Frontal cortex (tissue), 4 donors: ENCODE results near the gene LECT2. TPM values are rescaled to one million over a fixed set of nuclear protein-coding genes. Genes with fewer than 3 reads are reported as not detected.

Experiments used
- DNase-seq, 2 donors: peaks; one replicate each; pipeline ENCODE4 v3.0.0; 2012; ENCODE audit warnings: low spot score in 2 of 2
- FAIRE-seq: peaks from 2 replicates; lab custom pipeline; 2012; peaks lifted over from hg19 to GRCh38; lab: Jason Lieb, UNC
- total RNA-seq: library from RNA; depleted of rRNA; stranded (reverse); fragments of >200 nt; gene quantifications from one replicate; pipeline ENCODE4 v1.2.3, GENCODE V29; 2014
- donor health status: control.
- donor health status: control.
- donor health status: control.

LECT2 gene
- total RNA-seq, 1 donor from 2014 or later, result not detected

DNA sequence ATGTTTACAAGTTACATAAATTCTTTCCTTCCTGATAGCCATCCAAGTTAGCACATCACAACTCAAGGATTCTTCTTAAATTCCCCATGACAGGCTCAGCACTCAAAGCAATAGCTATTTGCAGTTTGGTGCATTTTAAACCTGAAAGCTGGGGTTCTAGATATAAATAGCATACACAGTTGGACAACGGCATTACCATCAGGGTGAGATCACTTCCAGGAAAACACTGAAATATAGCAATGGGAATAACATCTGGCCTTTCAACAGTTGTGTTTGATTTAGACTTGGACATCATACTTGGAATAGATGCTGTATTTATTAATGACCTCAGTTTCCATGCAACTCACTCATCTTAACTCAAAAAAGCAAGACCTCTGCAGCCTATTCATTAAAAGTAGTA is 24.7 kb upstream of the LECT2 start:
- DNase-seq (no peak), FAIRE-seq (no peak)

DNA sequence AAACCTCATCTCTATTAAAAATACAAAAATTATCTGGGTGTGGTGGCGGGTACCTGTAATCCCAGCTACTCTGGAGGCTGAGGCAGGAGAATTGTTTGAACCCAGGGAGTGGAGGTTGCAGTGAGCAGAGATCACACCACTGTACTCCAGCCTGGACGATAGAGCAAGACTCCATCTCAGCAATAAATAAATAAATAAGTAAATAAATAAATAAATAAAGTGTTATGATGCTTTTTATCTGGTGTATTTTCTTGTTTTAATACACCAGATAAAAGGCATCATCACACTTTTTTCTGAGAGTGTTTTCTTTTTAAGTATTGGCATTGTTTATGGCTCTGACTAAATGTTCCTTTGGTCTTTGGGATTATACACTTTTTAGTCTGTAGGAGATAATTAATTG is 24.2 kb upstream of the LECT2 start:
- DNase-seq, result no peak
- FAIRE-seq, result no peak

DNA sequence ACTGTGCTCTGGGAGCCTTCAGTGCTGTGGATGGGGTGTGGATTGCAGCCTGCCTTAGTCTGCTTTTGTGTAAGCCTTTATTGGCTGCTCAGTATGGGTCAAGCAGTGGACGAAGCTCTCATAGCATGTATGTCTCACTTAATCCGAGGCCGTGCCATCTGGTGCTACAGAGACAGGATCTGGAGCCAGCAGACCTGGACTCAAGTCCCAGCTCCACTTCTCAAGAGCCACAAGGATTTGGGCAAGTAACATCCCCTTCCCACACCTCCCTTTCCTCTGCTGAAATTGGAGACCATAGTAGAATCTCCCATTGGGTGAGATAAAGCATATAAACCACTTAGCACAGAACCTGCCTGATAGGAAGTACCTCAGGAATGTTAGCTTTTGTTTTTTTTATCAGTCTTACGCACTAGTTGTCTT is 23.4 kb upstream of the LECT2 start:
- DNase-seq (no peak), FAIRE-seq (no peak)

DNA sequence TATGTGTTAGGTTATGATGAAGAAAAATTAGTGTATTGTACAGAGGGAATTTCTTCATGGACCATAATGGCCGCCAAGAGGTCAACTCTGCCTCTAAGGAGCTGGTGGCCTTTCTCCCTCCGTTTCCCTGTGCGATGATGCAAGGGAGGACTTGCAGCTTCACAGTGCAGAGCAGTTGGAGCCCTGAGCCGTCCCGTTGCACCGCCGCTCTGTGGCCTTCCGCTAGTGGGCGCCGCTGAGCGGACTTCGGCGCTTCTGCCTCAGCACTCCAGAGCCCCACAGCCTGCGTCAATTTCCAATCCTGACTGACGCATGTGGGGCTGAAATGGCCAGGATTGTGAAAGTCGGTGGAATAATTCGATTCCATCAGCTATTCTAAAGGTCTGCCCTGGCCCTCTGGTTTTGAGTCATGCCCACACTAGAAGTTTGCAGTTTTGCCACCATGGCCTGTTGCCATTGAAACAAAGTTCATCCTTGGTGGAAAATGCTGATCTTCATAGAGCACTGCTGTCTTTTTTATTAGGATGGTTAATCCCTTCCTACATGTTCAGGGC is 22.7 kb upstream of the LECT2 start:
- FAIRE-seq, result no peak
- no peak for DNase-seq

DNA sequence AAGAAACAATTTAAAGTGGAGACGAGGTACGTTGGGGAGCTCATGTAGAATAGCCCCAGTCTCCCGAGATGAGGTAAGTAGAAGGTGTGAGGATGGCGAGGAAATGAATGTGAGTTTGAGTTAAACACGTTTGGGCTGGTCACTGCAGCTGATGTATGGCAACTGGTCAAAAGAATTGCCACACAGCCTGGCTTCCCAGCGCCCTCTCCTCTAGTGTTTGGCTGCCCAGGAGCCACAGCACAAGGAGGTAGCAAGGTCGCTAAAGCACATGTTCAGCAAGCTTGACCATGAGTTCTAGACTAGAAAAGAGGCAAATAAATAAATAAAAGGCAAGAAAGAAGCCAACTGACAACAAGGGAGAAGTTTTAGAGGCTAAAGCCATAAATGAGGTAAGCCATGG is 21.4 kb upstream of the LECT2 start:
- DNase-seq (no peak), FAIRE-seq (no peak)

DNA sequence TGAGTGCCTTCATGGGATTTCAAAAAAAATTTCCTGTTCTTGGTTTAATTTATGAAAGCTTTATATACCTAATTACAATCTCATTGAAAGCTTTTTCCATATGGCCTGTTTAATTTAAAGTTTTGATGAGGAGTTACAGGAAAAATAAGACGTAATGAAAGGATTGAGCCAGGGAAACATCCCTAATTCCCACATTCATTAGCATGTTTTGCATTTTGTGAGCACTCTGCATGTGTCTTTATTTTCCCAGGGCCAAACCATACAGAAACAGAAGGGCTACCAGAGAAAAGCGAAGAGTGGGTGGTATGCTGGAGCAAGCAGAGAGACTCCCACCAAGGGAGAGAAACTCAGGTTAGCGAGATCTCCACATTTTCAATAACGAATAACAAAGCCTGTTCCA is 20.3 kb upstream of the LECT2 start:
- no peak for FAIRE-seq
- no peak for DNase-seq

DNA sequence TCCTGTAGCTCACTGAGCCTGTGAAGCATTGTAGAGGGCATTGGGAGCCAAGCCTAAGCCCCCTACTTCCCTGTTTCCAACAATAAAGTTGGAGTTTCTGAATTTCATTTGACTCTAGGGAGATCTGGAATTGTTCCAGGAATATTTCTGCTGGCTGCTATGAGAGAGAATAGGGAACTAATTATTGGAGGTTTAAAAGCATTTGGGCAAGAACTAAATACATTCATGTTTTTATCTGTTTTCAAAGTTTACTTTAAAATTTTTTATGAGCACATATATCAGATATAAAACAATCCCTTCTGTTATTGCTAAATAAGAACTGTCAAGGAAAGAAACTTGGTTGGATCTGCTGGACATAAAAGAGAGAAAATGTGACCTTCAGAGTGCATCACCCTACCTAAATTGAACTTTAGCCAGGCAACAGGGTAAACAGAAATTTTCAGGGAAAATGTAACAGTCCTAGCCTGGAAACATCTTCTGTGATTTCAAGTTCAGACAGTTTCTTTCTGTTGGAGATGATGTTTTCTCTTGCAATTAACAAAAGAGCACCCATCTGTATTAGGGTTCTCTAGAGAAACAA is 19.3 kb upstream of the LECT2 start:
- DNase-seq, result no peak
- no peak for FAIRE-seq

DNA sequence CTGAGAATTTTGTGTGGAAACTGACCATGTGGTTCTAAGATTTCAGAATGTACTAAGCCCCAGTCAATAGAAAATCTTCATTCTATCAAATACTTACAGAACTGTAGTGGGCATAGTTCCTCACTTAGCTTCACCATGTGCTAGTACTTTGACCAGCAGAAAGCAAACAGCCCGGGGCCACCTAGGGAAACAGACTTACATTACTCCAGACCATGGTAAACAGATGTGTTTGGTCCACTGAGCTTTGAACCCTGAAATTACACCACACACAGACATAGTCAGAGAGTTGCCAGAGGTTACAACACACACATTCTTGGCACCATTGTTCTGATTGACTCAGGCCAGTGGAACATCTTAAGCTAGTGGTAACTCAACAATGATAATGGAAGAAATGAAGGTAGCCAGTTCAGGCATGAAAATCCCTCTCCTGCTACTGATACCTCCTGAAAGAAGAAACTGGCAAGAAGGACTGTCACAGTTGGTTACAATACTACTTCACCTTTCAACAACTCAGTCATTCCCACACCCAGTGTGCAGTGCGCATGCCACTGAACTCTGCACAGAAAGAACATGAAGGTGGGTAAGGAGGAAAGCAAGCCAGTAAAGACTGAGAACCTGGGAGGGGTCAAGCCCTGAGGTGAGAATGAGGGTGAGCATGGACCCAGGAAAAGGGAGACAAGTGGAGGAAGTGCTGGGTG is 18.7 kb upstream of the LECT2 start:
- FAIRE-seq (no peak), DNase-seq (no peak)

DNA sequence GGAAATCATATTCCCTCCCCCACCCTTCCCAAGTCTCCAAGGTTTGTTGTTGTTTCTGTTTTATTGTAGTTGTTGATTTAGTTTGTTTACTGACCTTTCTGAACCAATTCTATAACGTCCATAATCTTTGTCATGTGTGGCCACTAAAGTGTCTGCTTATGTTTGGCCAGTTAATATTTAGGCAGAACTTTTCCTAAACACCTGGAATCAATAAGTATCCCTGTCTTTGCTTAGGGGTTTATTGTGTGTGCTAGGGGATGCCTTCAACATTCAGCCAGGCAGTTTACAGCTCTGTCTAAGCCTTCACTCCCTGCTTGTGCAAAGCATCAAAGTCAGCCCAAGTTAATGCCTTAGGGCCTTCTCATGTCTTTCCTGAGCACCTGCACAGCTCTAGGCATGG is 16.9 kb upstream of the LECT2 start:
- no peak for FAIRE-seq
- DNase-seq, result no peak

DNA sequence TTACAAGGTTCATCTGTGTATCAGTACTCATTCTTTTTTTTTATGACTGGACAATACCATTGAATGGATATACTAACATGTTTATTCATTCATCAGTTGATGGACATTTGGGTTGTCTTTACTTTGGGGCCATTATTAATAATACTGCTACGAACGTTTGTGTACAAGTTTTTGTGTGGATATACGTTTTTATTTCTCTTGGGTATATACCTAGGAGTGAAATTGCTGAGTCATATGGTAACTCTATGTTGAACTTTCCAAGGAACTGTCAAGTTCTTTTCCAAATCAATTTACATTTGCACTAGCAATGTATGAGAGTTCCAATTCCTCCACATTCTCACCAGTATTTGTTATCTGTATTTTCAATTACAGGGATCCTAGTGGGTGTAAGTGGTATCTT is 12.0 kb upstream of the LECT2 start:
- DNase-seq (no peak), FAIRE-seq (no peak)

DNA sequence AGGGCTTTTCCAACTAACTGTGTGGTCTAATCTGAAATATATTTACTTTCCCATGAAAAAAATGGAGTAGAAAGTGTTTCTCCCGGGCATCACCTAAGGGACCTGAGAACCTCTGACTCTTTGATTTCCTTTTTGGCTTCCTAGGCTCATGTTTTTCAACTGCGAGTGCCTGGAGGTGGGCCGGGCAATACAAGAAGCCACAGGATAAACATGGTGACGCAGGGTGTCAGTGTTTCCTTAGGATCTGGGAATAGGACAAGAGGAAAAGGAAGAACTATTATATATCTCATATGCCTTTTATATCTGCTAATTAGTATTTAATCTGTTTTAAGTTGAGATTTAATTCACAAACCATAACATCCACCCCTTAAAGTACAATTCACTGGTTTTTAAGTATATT is 11.4 kb upstream of the LECT2 start:
- DNase-seq, result no peak

DNA sequence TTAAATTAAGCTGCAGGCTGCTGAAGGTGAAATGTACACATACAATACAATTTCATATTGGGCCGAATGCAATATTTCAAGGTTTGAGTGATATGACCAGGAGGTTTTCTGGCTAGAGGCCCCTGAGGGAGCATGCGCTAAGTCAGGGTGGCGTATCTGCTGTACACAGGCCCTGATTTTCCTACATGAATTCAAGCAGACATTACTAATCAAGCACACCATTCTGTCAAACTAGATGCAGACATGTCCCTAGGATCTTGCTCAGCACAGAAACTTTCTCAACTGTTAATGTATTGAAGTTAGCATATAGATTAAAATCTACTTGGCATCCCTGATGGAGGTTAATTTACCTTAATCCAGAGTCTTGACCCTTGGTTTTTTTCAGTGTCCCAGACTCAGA is 10.7 kb upstream of the LECT2 start:
- FAIRE-seq (no peak), DNase-seq (no peak)

More for the DNA sequence above, 11.4 kb upstream of the LECT2 start:
- no peak for FAIRE-seq

DNA sequence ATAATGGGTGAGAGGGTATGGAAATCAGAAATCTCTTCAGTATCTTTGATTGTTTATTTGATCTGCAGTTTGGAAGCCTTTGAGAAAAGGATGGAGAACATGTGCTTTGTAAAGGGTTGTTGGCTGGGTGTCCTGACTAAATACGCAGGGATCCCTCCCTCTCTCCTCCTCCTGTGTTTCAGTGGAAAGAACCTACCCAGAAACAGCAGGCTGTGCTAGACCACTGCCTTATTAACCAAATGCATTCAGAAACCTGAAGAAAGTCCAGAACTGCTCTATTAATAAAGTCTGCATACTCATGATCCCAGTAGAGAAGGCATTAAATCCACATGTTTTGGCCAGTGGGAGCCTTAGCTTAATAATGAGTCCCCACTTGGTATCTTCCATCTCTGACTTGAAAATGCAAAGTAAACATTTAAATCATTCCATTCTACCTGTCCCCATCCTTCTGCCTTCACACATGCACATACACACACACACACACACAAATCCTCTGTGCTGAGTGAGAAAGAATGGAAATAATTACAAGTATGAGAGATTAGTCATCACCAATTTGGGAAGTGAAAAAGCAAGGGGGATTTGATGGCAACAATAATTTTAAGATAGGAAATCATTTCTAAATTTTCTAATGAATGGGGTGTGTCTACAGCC is 10.0 kb upstream of the LECT2 start:
- DNase-seq, result no peak
- FAIRE-seq, result no peak

DNA sequence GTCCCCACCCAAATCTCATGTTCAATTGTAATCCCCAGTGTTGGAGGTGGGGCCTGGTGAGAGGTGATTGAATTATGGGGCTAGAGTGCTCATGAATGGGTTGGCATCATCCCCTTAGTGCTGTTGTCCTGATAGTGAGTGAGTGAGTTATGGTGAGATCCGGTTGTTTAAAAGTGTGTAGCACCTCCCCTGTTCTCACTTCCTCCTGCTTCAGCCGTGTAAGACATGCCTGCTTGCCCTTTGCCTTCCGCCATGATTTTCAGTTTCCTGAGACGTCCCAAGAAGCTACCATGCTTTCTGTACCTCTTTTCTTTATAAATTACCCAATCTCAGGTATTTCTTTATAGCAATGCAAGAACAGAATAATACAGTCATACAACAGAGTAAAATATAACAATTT is 742 bp upstream of the LECT2 start:
- DNase-seq, result no peak
- FAIRE-seq, result no peak

DNA sequence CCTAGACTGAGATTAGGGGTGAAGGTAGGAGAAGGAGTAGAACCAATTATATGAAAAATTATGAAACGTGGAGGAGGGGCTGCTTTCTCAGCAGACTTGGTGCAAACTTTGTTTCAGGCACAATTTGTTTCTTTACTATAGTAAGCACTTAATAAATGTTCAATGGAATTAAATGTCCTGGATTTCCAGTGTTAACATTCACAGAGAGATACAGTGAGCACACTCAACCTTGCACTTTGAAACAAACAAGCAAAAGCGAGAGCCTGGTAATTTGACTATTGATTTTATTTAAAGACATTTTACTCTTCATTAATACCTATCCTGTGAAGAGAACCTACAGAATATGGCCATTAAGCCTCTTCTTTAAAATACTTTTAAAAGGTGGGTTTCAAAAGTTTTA is 933 bp downstream of the LECT2 start:
- DNase-seq (no peak), FAIRE-seq (no peak)

DNA sequence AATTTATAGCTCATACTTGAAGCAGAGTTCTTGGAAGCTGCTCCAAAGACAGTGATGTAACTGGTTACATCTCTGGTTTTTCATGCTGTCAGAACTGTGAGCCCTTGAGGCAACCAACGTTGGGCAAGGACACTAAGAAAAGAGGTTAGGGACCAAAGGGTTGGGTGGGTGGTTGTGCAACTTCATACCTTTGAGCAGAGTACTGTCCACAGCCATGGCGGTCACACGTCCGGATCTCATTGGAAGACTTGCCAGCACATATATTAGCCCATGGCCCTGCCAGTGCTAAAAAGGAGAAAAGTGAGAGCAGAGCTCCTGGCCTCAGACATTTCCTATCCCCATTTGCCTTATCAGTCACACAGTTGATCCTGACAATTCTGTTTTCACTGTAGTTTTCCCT is 2.1 kb downstream of the LECT2 start:
- no peak for DNase-seq
- no peak for FAIRE-seq

DNA sequence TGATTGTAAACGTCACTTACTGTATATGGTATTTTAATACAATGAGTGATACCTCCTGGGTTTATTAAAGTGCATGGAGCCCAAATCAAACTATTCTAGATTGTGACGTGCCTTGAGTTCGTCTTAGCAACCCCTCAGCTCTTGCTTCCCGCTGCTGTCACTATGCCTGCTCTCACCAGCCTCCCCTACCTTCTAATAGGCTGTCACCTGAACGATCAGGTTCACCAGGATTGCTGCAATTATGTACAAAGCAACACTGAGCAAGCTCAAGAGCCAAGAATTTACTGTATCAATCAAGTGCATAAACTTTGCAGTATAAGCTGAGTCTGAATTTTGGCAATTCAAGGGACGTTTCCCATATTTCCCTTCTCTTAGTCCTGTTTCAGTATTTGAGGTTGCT is 3.0 kb downstream of the LECT2 start:
- DNase-seq (no peak), FAIRE-seq (no peak)

DNA sequence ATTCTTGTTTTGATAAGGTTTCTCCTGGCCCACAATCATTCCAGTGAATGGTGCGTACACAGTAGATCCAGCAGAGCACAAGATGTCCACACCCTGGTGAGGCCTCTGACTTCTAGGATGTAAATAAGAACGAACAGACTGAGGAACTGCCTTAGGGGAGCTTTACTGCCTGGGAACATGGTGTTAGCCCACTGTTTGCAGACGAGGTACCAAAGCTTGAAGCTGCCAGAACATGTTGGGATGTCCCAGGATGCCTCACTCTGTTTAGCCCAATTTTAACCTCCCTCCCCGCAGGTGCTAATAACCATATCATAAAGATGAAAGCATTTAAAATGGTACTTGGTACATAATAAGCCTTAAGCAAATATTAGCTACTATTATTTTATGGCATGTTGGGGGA is 3.5 kb downstream of the LECT2 start:
- FAIRE-seq (no peak), DNase-seq (no peak)

DNA sequence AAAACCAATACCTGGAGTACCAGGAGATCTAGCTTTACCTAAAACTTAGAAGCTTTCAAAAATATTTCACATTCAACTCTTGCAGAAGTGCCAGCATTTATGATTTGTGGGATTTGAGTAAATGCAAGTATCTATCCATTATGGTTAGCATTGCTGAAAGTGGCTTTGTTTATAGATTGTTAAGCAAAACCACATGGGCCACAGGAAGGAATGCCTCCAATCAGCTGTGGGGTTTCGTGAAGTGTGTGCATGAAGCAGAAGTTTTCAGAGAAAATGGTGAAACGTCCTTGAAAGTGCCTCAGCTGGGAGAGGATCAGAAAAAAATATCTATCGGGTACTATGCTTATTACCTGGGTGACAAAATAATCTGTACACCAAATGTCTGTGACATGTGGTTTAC is 4.2 kb downstream of the LECT2 start:
- FAIRE-seq, result no peak
- no peak for DNase-seq

DNA sequence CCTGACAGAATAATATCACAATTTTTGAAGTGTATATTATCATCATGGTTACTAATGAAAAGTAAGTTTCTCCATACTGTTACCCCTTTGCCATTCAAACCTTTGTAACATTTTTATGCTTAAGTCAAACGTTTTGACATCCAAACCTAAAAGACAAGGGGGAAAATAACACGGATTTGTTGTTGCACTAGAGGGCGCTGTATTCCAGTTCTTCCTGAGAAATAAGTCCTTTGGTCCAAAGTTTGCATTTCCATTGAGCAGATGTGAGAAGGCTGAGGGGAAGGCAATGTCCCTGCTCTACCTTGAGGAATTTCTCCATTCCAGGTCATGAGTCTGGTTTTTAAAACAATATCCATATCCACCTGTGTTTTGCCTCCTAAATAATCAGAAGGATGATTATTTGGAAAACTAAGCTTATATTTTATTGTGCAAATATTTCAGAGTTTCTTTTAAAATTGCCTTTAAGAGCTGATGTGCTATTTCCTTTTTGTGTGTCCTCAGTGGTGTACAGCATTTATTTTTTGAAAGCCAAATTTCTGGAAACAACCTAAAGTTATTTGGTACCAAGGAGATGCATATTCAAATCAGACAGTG is 9.7 kb downstream of the LECT2 start:
- DNase-seq (peak in 1 of 2 donors; percentile 36), FAIRE-seq (peak; percentile 95)

DNA sequence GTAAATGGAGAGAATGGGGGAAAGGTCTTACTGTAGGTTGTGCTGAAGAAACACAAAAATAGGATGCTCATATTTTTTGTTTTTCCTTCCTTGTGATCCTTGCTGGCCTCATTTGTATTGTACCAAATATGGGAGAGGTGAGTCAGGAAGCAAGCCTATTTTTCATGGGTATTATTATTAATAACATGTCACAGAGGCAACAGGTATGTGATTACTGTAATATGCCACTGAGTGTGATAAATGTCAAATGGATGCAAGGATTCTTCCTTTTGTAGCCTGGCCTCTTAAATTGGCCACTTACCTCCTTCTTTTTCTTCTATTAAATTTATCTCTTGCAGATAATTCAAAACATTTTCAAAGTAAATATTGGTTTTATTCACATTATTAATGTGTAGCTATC is 10.2 kb downstream of the LECT2 start:
- no peak for FAIRE-seq

More for the DNA sequence above, 10.2 kb downstream of the LECT2 start:
- DNase-seq, result no peak
